HG02678 (cell line): Measurements from ENCODE around the gene HSPA12B.

Experiments used
- ATAC-seq: cut with Tn5 transposase; IDR thresholded peaks from one replicate; pipeline ENCODE4 v1.9.1; 2021; ENCODE audit warnings: mild to moderate bottlenecking, moderate library complexity; ENCODE audit not compliant: unreplicated experiment

Gene HSPA12B

DNA sequence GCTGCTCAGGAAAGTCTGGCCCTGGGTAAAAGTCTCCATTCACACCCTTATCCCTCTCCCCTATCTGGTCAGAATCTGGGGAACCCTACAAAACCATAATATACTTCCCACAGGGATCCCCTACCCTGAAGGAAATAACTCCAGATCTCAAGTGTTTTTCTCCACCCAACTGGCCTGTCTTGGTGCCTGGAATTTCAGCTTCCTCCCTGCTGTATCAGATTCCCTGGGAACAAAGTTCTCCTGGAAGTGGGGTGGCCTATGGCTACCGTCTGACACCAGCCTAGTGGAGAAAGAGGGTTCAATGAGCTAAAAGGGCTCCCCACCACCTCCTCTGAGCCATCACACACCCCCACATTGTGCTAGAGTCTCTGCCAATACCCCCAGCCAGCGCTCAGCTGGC, 15.0 kb downstream of the HSPA12B start:
- ATAC-seq, result no peak

DNA sequence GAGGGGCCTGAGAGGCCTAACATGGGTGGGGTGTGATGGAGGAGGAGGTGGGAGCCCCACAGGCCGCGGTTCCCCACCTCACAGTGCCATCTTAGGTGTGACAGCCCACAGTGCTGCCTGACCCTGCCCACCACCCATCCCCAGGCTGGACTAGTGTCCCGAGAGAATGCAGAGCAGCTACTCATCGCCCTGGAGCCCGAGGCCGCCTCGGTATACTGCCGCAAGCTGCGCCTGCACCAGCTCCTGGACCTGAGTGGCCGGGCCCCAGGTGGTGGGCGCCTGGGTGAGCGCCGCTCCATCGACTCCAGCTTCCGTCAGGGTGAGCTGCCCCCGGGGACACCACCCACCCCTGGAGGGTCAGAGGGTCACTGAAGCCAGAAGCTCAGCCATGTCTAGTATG, 15.6 kb downstream of the HSPA12B start:
- ATAC-seq, result no peak

- no peak for ATAC-seq
These were observed 16.7 kb downstream of the HSPA12B start for GRCh38 chr20:3749087-3749688.

- no peak for ATAC-seq
These were observed 17.4 kb downstream of the HSPA12B start for GRCh38 chr20:3749689-3750531.

DNA sequence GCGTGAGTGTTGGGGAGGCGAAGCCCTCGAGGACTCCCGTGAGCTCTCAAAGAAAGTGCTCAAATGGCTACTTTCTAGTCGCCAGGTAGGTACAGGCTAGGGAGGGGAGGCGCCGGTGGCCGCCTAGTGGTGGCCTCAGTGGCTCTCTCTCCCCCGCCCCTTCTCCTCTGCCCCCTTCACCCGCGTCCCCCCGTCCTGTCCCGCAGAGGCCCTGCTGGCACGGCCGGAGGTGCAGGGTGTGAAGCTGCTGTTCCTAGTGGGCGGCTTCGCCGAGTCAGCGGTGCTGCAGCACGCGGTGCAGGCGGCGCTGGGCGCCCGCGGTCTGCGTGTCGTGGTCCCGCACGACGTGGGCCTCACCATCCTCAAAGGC, 18.8 kb downstream of the HSPA12B start:
- ATAC-seq, result no peak

DNA sequence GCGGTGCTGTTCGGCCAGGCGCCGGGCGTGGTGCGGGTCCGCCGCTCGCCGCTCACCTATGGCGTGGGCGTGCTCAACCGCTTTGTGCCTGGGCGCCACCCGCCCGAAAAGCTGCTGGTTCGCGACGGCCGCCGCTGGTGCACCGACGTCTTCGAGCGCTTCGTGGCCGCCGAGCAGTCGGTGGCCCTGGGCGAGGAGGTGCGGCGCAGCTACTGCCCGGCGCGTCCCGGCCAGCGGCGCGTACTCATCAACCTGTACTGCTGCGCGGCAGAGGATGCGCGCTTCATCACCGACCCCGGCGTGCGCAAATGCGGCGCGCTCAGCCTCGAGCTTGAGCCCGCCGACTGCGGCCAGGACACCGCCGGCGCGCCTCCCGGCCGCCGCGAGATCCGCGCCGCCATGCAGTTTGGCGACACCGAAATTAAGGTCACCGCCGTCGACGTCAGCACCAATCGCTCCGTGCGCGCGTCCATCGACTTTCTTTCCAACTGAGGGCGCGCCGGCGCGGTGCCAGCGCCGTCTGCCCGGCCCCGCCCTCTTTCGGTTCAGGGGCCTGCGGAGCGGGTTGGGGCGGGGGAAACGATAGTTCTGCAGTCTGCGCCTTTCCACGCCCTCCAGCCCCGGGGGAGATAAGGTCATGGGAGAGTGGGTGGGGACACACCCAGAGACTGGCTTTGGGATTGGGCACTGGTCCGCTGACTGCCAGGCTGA, 19.3 kb downstream of the HSPA12B start:
- no peak for ATAC-seq

DNA sequence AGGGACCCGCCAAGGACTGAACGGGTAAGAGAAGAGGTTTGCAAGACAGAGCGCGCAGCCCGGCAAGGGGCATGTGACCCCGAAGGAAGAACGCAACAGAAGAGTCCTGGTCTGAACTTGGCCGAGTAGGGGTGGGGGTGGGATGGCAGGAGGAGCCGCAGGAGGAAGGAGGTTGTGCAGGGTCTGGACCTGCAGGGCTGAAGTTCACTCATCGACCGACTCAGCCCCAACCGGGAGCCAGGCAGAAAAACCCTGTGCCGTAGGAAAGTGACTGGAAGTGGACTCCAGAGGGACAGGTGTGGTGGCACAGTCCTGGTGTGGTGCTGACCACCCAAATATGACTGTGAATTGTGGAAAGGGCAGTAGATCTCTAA, 19.9 kb downstream of the HSPA12B start:
- no peak for ATAC-seq

DNA sequence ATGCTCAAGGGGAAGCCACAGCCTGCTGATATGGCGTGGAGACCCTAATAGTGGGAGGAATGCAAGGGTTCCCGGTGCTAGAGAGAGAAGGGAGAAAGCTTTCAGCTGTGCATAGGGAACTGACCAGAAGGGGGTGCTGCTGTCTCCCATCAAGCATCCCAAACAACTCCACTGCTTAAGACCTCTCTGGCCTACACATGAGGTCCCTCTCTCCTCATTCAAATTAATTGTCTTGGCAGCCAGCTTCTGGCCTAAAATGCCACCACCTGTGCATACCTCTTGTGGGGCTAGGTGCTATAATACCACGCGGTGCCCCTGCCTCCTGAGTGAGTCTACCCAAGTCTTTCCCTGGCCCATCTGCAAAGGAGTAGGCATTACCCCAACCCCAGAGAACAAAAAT, 20.6 kb downstream of the HSPA12B start:
- ATAC-seq, result no peak

DNA sequence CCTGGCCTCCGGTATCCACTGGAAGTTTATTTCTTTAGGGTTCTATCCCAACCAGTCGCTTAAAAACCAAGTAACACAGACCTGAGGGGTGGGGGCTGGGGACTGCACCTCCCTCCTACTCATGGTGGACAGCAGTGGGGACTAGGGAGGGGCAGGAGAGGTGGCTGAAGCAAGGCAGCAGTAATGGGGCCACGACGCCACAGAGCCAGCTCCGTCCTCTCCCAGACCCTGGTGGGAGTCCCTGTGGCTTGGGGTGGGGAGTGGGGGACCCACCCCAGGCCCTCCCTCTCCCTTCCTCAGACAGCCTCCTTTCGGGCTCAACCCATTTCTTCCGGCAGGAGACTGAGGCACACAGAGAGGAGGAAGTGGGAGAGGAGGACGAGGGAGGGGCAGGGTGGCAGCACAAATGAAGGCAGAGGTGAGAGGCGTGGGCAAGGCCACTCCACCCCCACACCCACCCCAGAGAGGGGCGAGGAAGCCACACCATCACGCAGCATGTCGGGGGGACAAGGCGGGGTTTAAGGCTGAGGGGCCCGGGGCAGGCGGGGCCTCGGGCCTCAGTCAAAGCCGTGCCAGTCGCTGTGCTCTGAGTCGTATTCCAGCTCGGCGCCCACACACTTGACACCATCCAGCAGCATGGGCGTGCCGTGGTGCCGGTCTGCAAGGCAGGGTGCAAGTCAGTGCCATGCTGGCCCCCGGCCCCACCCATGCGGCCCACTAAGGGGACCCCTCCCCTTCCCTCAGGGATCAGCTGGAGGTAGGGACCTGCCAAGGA, 21.2 kb downstream of the HSPA12B start:
- no peak for ATAC-seq

DNA sequence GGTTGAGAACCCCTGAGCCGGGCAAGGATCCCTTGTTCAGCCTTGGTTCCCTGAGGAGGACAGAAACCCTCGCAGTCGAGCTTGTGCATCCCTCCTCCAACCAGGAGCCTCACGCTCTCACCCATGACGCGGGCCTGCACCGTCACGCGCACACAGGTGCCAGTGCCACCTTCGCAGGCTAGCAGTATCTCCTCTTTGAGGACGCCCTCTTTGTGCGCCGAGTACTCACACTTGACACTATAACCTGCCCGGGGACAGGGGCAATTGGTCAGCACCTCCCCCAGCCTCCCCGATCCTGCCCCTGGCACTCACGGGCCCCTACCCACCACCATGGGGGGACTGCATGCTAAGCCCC, 21.8 kb downstream of the HSPA12B start:
- no peak for ATAC-seq

GRCh38 chr20:3755269-3755668, 22.8 kb downstream of the HSPA12B start:
- ATAC-seq, result no peak

DNA sequence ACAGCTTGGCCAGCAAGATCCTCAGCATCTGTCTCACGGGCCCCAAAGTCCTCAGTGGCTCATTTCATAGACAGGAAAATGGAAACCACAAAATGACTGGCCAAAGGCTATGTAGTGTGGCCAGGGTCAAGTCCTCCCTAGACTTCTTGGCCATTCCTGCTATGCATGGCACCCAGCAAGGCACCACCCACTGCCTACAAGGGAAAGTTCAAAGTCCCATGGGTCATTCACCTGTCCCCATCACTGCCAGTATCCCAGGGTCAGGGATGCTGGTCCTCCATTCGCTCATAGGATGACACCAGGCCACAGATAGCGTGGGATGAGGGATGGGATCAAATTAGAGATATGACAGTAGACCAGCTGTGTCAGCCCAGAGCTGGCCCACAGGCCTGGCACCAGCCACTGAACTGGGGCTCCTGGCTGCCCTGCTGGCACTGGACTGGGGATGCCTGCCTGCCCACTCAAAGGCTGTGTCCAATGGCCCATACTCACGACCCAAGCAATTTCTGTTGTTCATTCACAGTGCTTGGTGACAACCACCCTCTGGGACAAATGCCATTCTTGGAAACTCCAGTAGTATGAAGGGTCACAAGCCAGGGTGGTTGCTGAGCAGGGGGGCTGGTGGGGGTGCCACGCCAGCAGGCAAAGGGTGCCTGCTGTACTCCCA, 23.5 kb downstream of the HSPA12B start:
- no peak for ATAC-seq

DNA sequence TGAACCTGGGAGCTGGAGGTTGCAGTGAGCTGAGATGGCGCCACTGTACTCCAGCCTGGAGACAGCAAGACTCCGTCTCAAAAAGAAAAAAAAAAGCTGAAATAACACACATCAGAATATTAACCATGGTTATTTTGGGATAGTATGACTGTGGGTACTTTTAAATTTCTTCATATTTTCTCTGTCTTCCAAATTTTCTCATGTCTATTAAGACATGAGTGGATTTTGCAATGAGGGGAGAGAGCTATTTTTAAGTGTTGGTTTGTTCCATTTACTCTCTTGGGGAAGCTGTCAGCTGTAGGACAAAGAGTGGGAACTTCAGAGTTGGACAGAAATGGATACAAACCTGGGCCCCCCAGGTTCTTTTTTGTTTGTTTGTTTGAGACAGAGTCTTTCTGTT, 24.8 kb downstream of the HSPA12B start:
- no peak for ATAC-seq

DNA sequence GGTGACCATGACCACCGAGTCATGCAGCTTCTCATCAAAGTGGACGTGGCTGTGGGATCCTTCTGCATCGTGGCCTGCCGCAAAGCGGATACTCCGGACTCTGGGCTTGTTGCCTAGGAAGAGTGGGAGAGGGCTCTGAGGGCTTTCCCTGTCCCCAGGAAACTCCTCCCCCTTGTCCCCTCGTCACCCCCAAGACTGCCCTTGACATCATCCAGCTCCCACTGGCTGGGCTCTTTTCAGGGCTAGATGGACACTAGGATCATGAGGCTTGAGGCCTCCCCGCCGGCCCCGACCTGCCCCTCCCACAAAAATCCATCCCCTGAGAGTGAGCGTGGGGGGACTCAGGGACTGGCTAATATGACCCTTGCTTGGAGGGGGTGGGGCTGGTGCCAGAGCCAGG, 26.1 kb downstream of the HSPA12B start:
- no peak for ATAC-seq

DNA sequence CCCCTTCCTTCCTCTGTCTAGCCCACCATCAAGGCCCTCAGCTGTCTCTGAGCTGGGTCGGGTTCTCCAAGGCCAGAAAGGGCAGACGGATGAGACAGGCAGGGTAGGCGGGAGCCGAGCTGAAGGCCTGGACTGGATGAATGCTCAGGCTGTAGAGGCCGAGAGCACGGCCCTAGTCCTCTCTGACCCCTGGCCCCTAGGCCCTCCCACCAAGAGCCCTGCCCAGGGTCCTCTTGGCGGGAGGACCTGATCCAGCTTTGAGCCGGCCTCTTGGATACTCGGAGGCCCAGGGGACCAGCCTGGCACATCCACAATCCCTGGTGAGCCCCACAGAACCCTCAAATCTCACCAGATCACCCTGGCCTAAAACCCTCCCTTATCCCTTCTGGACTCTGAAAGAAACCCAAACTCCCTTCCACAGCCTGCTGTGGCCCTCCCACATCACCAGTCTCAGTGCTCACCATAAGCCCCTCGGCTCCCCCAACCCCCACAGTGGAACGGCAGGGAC, 26.9 kb downstream of the HSPA12B start:
- no peak for ATAC-seq

DNA sequence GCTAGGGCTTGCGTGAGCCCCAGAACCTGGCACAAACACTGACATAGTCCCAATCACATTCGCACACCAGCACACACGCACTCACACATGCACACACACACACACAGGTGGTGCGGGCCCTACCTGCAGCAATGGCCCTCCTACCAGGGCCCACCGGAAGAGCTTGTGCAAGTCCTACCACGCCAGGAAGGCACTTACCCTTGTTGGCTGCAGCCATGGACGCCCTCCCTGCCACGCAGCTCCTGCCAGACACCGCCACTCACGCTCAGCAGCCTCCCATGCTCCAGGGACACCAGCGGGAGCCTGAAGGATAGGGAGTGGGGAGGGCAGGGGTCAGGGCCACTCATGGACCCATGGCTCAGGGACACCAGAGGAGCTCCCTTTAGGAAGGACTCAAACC, 27.4 kb downstream of the HSPA12B start:
- ATAC-seq, result no peak

GRCh38 chr20:3760655-3761348, 28.3 kb downstream of the HSPA12B start:
- ATAC-seq, result no peak

GRCh38 chr20:3763671-3764601, 31.5 kb downstream of the HSPA12B start:
- ATAC-seq, result no peak

DNA sequence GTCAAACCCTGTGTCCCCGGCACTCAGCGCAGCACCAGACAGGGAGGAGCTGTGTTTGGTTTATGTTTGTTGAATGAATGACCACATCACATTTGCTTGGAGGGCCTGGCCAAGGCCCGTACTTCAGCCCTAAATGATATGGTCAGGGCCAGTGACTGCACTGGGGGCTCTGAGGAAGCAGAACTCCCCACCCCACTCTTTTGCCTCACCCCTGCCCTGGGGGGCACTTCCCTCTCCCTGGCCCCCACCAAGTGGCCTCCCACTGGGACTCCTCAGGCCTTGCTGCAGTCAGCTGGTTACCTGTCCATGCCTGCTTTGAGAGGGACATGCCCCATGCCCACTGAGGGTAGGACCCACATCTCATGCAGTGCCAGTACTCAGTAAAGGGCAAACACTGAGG, 32.2 kb downstream of the HSPA12B start:
- no peak for ATAC-seq
